K562 (cell line): Measurements from ENCODE around the gene FILIP1L. TPM values are rescaled to one million over a fixed set of nuclear protein-coding genes. Genes with fewer than 3 reads are reported as not detected.

Experiments used
- CEBPG ChIP-seq, 3 experiments: fragments of 200-800 bp in 1 of 3; sonication (Bioruptor generic) in 1 of 3; sonication (generic) in 1 of 3; formaldehyde crosslinking in 1 of 3; IDR thresholded peaks in 2 of 3; conservative IDR thresholded peaks in 1 of 3; 2 replicates each; pipeline versions ENCODE4 v1.6.1 to v1.8.0; 2016 to 2022; ENCODE audit warnings: missing compliant biosample characterization in 2 of 3, missing genetic modification characterization in 2 of 3, mild to moderate bottlenecking in 1 of 3, missing genetic modification reagents in 1 of 3
- CREM ChIP-seq: IDR thresholded peaks from 2 replicates; pipeline ENCODE4 v1.6.1; 2014; ENCODE audit warnings: antibody characterized with exemption, low read depth
- DPF2 ChIP-seq: fragments of 450-650 bp; IDR thresholded peaks from 2 replicates; pipeline ENCODE4 v1.6.1; 2016
- ESRRA ChIP-seq: fragments of 450-650 bp; IDR thresholded peaks from 2 replicates; pipeline ENCODE4 v1.6.1; 2014; ENCODE audit warnings: low read depth, mild to moderate bottlenecking, moderate library complexity, borderline replicate concordance
- FOSL1 ChIP-seq: fragments of 200-800 bp; sonication (Bioruptor generic); conservative IDR thresholded peaks from 2 replicates; pipeline ENCODE4 v1.6.1; 2016; ENCODE audit warnings: missing genetic modification characterization, missing compliant biosample characterization
- FOXM1 ChIP-seq, 2 experiments: fragments of 450-650 bp in 1 of 2; sonication (generic) in 1 of 2; formaldehyde crosslinking in 1 of 2; IDR thresholded peaks; 2 replicates each; pipeline versions ENCODE4 v1.6.1 to v1.9.0; 2017 to 2022; ENCODE audit warnings: low read depth in 2 of 2, mild to moderate bottlenecking in 2 of 2, missing genetic modification reagents in 1 of 2, moderate library complexity in 1 of 2
- GATAD2B ChIP-seq: fragments of 450-650 bp; IDR thresholded peaks from 2 replicates; pipeline ENCODE4 v1.6.1; 2017; ENCODE audit warnings: mild to moderate bottlenecking, borderline replicate concordance
- MTA1 ChIP-seq: fragments of 450-650 bp; IDR thresholded peaks from 2 replicates; pipeline ENCODE4 v1.6.1; 2017; ENCODE audit warnings: borderline replicate concordance
- NELFE ChIP-seq: IDR thresholded peaks from 2 replicates; pipeline ENCODE4 v1.6.1; 2011; ENCODE audit warnings: mild to moderate bottlenecking; ENCODE audit not compliant: insufficient read depth, insufficient read length
- NFE2L1 ChIP-seq: fragments of 450-650 bp; IDR thresholded peaks from 2 replicates; pipeline ENCODE4 v1.6.1; 2016; ENCODE audit warnings: missing genetic modification characterization, low read depth, mild to moderate bottlenecking, missing compliant biosample characterization, moderate library complexity, borderline replicate concordance
- NR2C1 ChIP-seq, 2 experiments: fragments of 450-650 bp; IDR thresholded peaks; 2 replicates each; pipeline ENCODE4 v1.6.1; 2017; ENCODE audit warnings: mild to moderate bottlenecking in 2 of 2, antibody characterized with exemption in 1 of 2, inconsistent platforms in 1 of 2, missing compliant biosample characterization in 1 of 2, missing genetic modification characterization in 1 of 2
- NR2C2 ChIP-seq, 2 experiments: fragments of 200-800 bp in 1 of 2; sonication (Bioruptor generic) in 1 of 2; sonication (generic) in 1 of 2; formaldehyde crosslinking in 1 of 2; IDR thresholded peaks; 2 replicates each; pipeline versions ENCODE4 v1.6.1 to v1.8.0; 2016 to 2022; ENCODE audit warnings: mild to moderate bottlenecking in 1 of 2, missing compliant biosample characterization in 1 of 2, missing genetic modification characterization in 1 of 2, missing genetic modification reagents in 1 of 2
- PPARD ChIP-seq: fragments of 250-450 bp; sonication (Bioruptor Pico); IDR thresholded peaks from 2 replicates; pipeline ENCODE4 v1.8.0; 2022; ENCODE audit warnings: inconsistent platforms, mild to moderate bottlenecking, moderate library complexity
- SIRT6 ChIP-seq: IDR thresholded peaks from one replicate; pipeline ENCODE4 v1.6.1; 2012; ENCODE audit warnings: low read depth, mild to moderate bottlenecking, control low read depth, inconsistent platforms, low read length, moderate library complexity
- SMARCE1 ChIP-seq: fragments of 450-650 bp; IDR thresholded peaks from 2 replicates; pipeline ENCODE4 v1.7.1; 2016; ENCODE audit warnings: mild to moderate bottlenecking
- SRF ChIP-seq, 2 experiments: fragments of 250-450, 450-650 bp in 1 of 2; sonication (Bioruptor Pico) in 1 of 2; sonication (generic) in 1 of 2; formaldehyde crosslinking; IDR thresholded peaks; 2 replicates each; pipeline versions ENCODE4 v1.5.0 to v1.5.1; 2020 to 2022; ENCODE audit warnings: mild to moderate bottlenecking in 1 of 2, missing genetic modification reagents in 1 of 2
- SRSF1 ChIP-seq: fragments of 200-400 bp; formaldehyde crosslinking; IDR thresholded peaks from 2 replicates; pipeline ENCODE4 v1.6.1; 2017; ENCODE audit warnings: mild to moderate bottlenecking, low read depth, low read length, moderate library complexity
- SRSF7 ChIP-seq: fragments of 200-400 bp; formaldehyde crosslinking; optimal IDR thresholded peaks from 2 replicates; pipeline ENCODE3; 2017; ENCODE audit warnings: mild to moderate bottlenecking, low read depth, low read length
- polyA plus RNA-seq, 8 experiments: library from polyadenylated mRNA; depleted of rRNA in 4 of 8; stranded (reverse) in 5 of 8; unstranded in 3 of 8; fragments of >200 nt; fragmentation: Nextera tagmentation in 2 of 8; fragmentation: Illumina TruSeq in 1 of 8; extraction: Ambion mirVana in 2 of 8; extraction: Trizol in 1 of 8; gene quantifications; 2 replicates each; pipeline versions ENCODE4 v1.2.1 to v1.2.3, GENCODE V29; 2011 to 2014; ENCODE audit warnings: inconsistent platforms in 1 of 8, missing spikeins in 1 of 8
- total RNA-seq, 7 experiments: library from RNA; depleted of rRNA in 6 of 7; stranded (reverse); fragments of >200 nt in 6 of 7; fragmentation: Illumina TruSeq in 2 of 7; extraction: Trizol in 2 of 7; gene quantifications; 2 replicates each; pipeline versions ENCODE4 v1.2.1 to v1.2.3, GENCODE V29; 2011 to 2021; ENCODE audit warnings: low replicate concordance in 1 of 7
- TF ChIP-seq, protein P1 (sequence below): sonication (generic); formaldehyde crosslinking; IDR thresholded peaks from 2 replicates; pipeline ENCODE4 v1.8.0; 2022; ENCODE audit warnings: mild to moderate bottlenecking, missing genetic modification reagents
- TF ChIP-seq, protein P2 (sequence below), 2 experiments: fragments of 450-650 bp in 1 of 2; sonication (generic) in 1 of 2; formaldehyde crosslinking in 1 of 2; IDR thresholded peaks in 1 of 2; conservative IDR thresholded peaks in 1 of 2; 2 replicates each; pipeline versions ENCODE4 v1.6.1 to v1.8.1; 2016 to 2023; ENCODE audit warnings: mild to moderate bottlenecking in 2 of 2, moderate library complexity in 2 of 2, inconsistent platforms in 1 of 2, missing genetic modification reagents in 1 of 2
- TF ChIP-seq, protein P3 (sequence below), 2 experiments: fragments of 450-650 bp; conservative IDR thresholded peaks; 2 replicates each; pipeline ENCODE4 v1.6.1; 2017; ENCODE audit warnings: mild to moderate bottlenecking in 2 of 2, moderate library complexity in 2 of 2
- TF ChIP-seq, protein P4 (sequence below): fragments of 250-450 bp; sonication (Bioruptor Pico); IDR thresholded peaks from 2 replicates; pipeline ENCODE4 v1.5.0; 2021

FILIP1L gene
- total and polyA plus RNA-seq, 9 of the 15 experiments (the other 6 are each of a cell fraction or from before 2014, with no cell fraction given) = 0.50 to 2.1 (median 1.1) TPM

DNA sequence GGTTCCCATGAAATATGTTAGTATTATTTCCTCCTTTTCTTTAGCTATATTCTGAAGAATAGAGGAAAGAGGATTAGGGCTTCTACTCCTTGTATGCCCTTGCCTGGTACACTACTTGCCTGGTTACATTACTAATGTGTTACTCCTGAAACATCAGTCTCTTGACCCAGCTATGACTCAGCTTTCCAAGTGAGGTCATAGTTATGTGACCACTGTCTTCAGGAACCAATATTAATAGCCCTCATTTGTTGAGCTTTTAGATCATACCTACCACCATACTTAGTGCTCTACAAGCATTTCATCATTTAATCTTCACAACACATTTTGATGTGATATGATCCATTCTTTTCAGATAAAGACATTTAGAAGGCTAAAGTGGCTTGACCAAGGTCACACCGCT, 236.3 kb downstream of the FILIP1L start (continued):
- peak; percentile 79 for TF ChIP-seq FOSL1 (tag)
- TF ChIP-seq CREM = peak; percentile 83
- TF ChIP-seq, protein P1, sequence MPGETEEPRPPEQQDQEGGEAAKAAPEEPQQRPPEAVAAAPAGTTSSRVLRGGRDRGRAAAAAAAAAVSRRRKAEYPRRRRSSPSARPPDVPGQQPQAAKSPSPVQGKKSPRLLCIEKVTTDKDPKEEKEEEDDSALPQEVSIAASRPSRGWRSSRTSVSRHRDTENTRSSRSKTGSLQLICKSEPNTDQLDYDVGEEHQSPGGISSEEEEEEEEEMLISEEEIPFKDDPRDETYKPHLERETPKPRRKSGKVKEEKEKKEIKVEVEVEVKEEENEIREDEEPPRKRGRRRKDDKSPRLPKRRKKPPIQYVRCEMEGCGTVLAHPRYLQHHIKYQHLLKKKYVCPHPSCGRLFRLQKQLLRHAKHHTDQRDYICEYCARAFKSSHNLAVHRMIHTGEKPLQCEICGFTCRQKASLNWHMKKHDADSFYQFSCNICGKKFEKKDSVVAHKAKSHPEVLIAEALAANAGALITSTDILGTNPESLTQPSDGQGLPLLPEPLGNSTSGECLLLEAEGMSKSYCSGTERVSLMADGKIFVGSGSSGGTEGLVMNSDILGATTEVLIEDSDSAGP (CRISPR knock-in tag) = no peak
- TF ChIP-seq SRF (CRISPR knock-in tag; IDR thresholded peaks at IDR 0.05) = no peak
- 0 out of 2 replicates have a peak, but pooled peaks have one; percentile 44 for TF ChIP-seq DPF2
- no peak for TF ChIP-seq NR2C2 (CRISPR knock-in tag; IDR thresholded peaks at IDR 0.05)
- peak; percentile 74 for TF ChIP-seq NR2C2 (tag; IDR thresholded peaks at IDR 0.05)
- no peak for TF ChIP-seq SRSF1
- TF ChIP-seq SRSF7 = no peak
- TF ChIP-seq FOXM1 (IDR thresholded peaks at IDR 0.05; ENCODE audit: low read depth) = no peak
- no peak for TF ChIP-seq FOXM1 (CRISPR knock-in tag; IDR thresholded peaks at IDR 0.05; ENCODE audit: low read depth)
- TF ChIP-seq NELFE = no peak
- no peak for TF ChIP-seq ESRRA
- peak; percentile 46; the same call in 1 of the 2 replicates for TF ChIP-seq NFE2L1 (tag)
- TF ChIP-seq GATAD2B = 0 out of 2 replicates have a peak, but pooled peaks have one; percentile 9
- TF ChIP-seq PPARD (CRISPR knock-in tag) = no peak
- TF ChIP-seq CEBPG (CRISPR knock-in tag; IDR thresholded peaks at IDR 0.05) = no peak
- peak in 1 of 2 experiments; percentile 56; a peak in 1 of 4 replicates for TF ChIP-seq CEBPG (tag; conservative IDR thresholded peaks at IDR 0.05 in 1 of 2, IDR thresholded peaks at IDR 0.05 in 1 of 2)
- no peak for TF ChIP-seq SMARCE1
- TF ChIP-seq, protein P2, sequence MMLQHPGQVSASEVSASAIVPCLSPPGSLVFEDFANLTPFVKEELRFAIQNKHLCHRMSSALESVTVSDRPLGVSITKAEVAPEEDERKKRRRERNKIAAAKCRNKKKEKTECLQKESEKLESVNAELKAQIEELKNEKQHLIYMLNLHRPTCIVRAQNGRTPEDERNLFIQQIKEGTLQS (IDR thresholded peaks at IDR 0.05) = peak; percentile 91
- TF ChIP-seq, protein P2 (CRISPR knock-in tag; conservative IDR thresholded peaks at IDR 0.05) = no peak
- TF ChIP-seq MTA1 = no peak
- TF ChIP-seq SIRT6 = no peak
- no peak for TF ChIP-seq NR2C1 (IDR thresholded peaks at IDR 0.05)
- TF ChIP-seq NR2C1 (tag; IDR thresholded peaks at IDR 0.05) = peak; percentile 36; the same call in 1 of the 2 replicates
- TF ChIP-seq, protein P3, sequence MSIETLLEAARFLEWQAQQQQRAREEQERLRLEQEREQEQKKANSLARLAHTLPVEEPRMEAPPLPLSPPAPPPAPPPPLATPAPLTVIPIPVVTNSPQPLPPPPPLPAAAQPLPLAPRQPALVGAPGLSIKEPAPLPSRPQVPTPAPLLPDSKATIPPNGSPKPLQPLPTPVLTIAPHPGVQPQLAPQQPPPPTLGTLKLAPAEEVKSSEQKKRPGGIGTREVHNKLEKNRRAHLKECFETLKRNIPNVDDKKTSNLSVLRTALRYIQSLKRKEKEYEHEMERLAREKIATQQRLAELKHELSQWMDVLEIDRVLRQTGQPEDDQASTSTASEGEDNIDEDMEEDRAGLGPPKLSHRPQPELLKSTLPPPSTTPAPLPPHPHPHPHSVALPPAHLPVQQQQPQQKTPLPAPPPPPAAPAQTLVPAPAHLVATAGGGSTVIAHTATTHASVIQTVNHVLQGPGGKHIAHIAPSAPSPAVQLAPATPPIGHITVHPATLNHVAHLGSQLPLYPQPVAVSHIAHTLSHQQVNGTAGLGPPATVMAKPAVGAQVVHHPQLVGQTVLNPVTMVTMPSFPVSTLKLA (conservative IDR thresholded peaks at IDR 0.05) = no peak
- TF ChIP-seq, protein P4, sequence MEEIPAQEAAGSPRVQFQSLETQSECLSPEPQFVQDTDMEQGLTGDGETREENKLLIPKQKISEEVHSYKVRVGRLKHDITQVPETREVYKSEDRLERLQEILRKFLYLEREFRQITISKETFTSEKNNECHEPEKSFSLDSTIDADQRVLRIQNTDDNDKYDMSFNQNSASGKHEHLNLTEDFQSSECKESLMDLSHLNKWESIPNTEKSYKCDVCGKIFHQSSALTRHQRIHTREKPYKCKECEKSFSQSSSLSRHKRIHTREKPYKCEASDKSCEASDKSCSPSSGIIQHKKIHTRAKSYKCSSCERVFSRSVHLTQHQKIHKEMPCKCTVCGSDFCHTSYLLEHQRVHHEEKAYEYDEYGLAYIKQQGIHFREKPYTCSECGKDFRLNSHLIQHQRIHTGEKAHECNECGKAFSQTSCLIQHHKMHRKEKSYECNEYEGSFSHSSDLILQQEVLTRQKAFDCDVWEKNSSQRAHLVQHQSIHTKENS (CRISPR knock-in tag) = no peak
